CD4-positive, alpha-beta T cell treated with Interferon gamma for 1 hour (primary cell): ENCODE data around the gene MED26.
A peak's percentile ranks its signal among the peaks of the same experiment; 100 is the strongest.
"Not testable (repeated sequence)": the region's sequence is repeated elsewhere in the genome, so short reads cannot be mapped to it uniquely, and the experiment has no call there.

Experiments
- DNase-seq: peaks from one replicate; pipeline ENCODE4 v3.0.0-alpha.2; 2020

Gene MED26

GRCh38 chr19:16628183-16628983 lies at the start of gene MED26:
Gene MED26 (minus strand): TSS chr19:16628204. CDS start chr19:16627943, 261 bp downstream.
- peak; percentile 92 for DNase-seq

- DNase-seq = no peak
These were observed 49.1 kb upstream of the MED26 start for GRCh38 chr19:16677055-16677454.

- DNase-seq = no peak
These were observed 48.2 kb upstream of the MED26 start for GRCh38 chr19:16676101-16676798.

- not testable (repeated sequence) for DNase-seq
These were observed 45.8 kb upstream of the MED26 start for GRCh38 chr19:16673839-16674238.

- DNase-seq = no peak
These were observed 45.2 kb upstream of the MED26 start for GRCh38 chr19:16673231-16673630.

GRCh38 chr19:16671652-16672274 lies 43.8 kb upstream of the MED26 start:
- no peak for DNase-seq

- DNase-seq = no peak
These were observed 42.3 kb upstream of the MED26 start for GRCh38 chr19:16670291-16670690.

GRCh38 chr19:16668702-16669101 lies 40.7 kb upstream of the MED26 start:
- DNase-seq = not testable (repeated sequence)

GRCh38 chr19:16668176-16668575 lies 40.2 kb upstream of the MED26 start:
- no peak for DNase-seq

- DNase-seq = no peak
These were observed 33.6 kb upstream of the MED26 start for GRCh38 chr19:16661480-16662034.

- DNase-seq = peak; percentile 14
These were observed 32.9 kb upstream of the MED26 start, which contains the start of gene TMEM38A for GRCh38 chr19:16660763-16661479. Gene TMEM38A (plus strand): TSS chr19:16661139. CDS start chr19:16661218, 79 bp downstream.

GRCh38 chr19:16659832-16660708 lies 32.1 kb upstream of the MED26 start, which contains the start of gene SMIM7:
Gene SMIM7 (minus strand): TSS chr19:16660144. CDS start chr19:16660110, 34 bp downstream.
- DNase-seq = peak; percentile 99

- DNase-seq = no peak
These were observed 31.4 kb upstream of the MED26 start for GRCh38 chr19:16659464-16659831.

- DNase-seq = no peak
These were observed 29.4 kb upstream of the MED26 start for GRCh38 chr19:16657384-16657783.

GRCh38 chr19:16655727-16656126 lies 27.7 kb upstream of the MED26 start:
- no peak for DNase-seq

GRCh38 chr19:16654627-16655026 lies 26.6 kb upstream of the MED26 start:
- no peak for DNase-seq

GRCh38 chr19:16654140-16654539 lies 26.1 kb upstream of the MED26 start:
- DNase-seq = no peak

- DNase-seq = no peak
These were observed 24.9 kb upstream of the MED26 start for GRCh38 chr19:16652854-16653253.

- DNase-seq = not testable (repeated sequence)
These were observed 23.6 kb upstream of the MED26 start for GRCh38 chr19:16651421-16652188.

GRCh38 chr19:16650821-16651220 lies 22.8 kb upstream of the MED26 start:
- no peak for DNase-seq

GRCh38 chr19:16649734-16650133 lies 21.7 kb upstream of the MED26 start:
- no peak for DNase-seq
